ENCODE data around the gene U2SURP. TPM values are rescaled to one million over a fixed set of nuclear protein-coding genes. Genes with fewer than 3 reads are reported as not detected.

Gene U2SURP
- total RNA-seq, 4 donors from 2014 or later = 59.5 to 106 (median 73.9) TPM

GRCh38 chr3:143080196-143080595 is 78.8 kb downstream of the U2SURP start:
- no peak for ATAC-seq (ENCODE audit: low FRiP score)
- DNase-seq (ENCODE audit: low spot score) = no peak
- TF ChIP-seq CTCF (IDR thresholded peaks at IDR 0.05) = no peak

GRCh38 chr3:143081365-143081764 is 80.0 kb downstream of the U2SURP start:
- ATAC-seq (ENCODE audit: low FRiP score) (no peak), DNase-seq (ENCODE audit: low spot score) (no peak)
- TF ChIP-seq CTCF (IDR thresholded peaks at IDR 0.05) = no peak

- TF ChIP-seq CTCF (IDR thresholded peaks at IDR 0.05) = no peak
Measured at GRCh38 chr3:143081844-143082778, 80.7 kb downstream of the U2SURP start.

GRCh38 chr3:143083781-143084180 is 82.4 kb downstream of the U2SURP start:
- ATAC-seq (ENCODE audit: low FRiP score) = no peak
- DNase-seq (ENCODE audit: low spot score) = no peak
- TF ChIP-seq CTCF (IDR thresholded peaks at IDR 0.05) = no peak

More at GRCh38 chr3:143081844-143082778, 80.7 kb downstream of the U2SURP start:
- DNase-seq (ENCODE audit: low spot score) (no peak), ATAC-seq (ENCODE audit: low FRiP score) (no peak)

- DNase-seq (ENCODE audit: low spot score) (no peak), ATAC-seq (ENCODE audit: low FRiP score) (no peak)
- no peak for TF ChIP-seq CTCF (IDR thresholded peaks at IDR 0.05)
Measured at GRCh38 chr3:143084856-143085731, 83.7 kb downstream of the U2SURP start.

GRCh38 chr3:143088835-143089234 is 87.5 kb downstream of the U2SURP start:
- no peak for TF ChIP-seq CTCF (IDR thresholded peaks at IDR 0.05)
- ATAC-seq (ENCODE audit: low FRiP score) = no peak

More at GRCh38 chr3:143088835-143089234, 87.5 kb downstream of the U2SURP start:
- DNase-seq (ENCODE audit: low spot score) = no peak

Measured in omental fat pad (tissue), 4 donors.